IPS-NIHi11 (cell line): ENCODE results near the gene NCS1.

Experiments
- DNase-seq: peaks from one replicate; pipeline ENCODE4 v3.0.0; 2012; ENCODE audit warnings: mixed read lengths, low spot score

Gene NCS1

DNA sequence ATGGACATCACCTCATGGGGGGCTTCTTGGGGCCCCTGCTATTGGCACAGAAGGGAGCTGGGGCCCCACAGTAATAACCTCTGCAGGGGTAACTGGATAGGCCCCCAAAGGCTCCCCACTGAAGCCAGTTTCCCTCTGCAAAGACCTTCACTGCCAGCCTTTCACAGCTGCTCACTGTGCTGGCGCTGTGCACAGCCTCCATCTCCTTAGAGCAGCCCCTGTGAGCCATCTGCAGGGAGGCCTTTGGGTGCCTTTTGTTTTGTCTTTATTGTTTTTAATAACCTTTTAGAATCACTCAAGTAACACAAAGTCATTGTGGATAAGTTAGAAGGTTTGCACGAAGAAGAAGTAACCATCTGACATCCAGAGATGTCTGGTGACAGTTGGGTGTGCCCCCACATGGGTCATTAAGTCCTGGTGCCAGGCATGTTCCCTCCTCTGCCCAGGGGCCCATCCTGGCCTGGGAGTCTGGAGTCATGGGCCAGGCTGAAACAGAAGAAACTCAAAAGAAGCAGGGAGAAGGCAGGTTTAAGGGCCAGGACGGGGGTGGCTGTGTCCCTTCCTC, 42.7 kb downstream of the NCS1 start:
- DNase-seq: no peak

DNA sequence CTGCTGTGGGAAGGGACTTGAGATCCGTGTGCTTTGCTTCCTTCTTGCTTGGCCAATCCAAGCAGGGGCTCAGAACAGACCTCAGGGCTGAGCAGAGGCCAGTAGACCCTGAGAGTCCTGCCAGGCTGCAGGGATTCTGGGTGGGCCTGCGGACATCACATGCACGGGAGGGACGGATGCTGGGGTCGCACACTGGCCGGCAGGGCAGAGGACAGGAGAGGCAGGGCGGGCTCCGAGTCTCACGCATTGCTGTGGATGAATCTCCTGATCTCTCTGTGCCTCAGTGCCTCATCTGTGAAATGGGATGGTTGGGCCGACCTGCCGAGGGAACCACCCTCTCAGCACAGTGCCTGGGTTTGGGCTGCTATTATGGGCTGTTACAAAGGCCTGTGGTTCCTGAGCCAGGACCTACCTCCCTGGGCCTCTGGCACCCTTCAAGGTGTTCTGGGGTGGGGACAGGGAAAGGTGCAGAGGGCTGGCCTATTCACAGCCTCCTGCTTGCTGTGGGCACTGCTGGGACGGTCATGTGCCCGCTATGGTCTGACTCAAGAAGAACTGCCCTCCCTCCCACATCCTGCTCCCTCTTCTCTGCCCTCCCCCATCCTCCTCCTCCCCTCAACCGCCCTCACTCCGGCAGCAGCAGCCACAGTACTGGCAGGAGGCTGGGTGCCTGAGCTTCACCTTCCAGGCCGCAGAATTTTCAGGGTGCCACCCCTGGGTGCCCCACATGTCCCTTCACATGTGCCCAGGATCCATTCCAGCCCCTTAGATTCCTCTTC, 43.3 kb downstream of the NCS1 start:
- DNase-seq: no peak

GRCh38 chr9:130217838-130218237, 45.6 kb downstream of the NCS1 start:
- DNase-seq: no peak

DNA sequence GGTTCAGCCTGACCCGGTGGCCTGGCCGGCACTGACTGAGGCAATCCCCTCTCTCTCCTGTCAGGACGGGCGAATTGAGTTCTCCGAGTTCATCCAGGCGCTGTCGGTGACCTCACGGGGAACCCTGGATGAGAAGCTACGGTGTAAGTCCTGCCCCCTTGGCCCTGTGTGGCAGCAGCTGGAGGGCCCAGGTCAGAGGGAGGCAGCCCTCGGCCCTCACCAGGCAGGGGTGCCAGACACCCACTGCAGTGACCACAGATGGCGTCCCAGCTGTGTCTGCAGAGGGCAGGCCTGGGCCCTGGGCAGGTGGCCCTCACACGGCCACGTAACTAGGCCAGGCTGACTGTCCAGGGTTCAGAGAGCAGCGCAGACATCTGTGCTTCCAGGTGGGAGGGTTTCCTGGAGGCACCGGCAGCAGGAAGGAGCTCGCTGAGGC, 47.5 kb downstream of the NCS1 start:
- no peak for DNase-seq

DNA sequence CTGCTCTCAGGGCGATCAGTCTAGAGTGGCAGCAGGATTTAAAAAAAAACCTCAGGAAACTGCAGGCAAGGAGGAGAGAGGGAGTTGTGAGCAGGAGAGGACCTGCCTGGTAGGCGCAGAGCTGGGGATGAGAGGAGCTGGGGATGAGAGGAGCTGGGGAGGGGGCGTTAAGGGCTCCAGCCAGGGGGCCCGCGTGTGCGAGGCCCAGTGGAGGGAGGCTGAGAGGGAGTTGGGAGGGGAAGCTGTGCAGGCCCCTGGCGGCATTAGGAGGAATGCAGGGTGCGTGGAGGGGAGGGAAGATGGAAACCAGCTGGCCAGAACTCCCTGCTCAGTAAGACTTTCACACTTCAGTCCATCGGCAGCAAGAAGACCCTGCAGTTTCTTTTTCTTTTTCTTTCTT, 48.1 kb downstream of the NCS1 start:
- peak; percentile 58 for DNase-seq

DNA sequence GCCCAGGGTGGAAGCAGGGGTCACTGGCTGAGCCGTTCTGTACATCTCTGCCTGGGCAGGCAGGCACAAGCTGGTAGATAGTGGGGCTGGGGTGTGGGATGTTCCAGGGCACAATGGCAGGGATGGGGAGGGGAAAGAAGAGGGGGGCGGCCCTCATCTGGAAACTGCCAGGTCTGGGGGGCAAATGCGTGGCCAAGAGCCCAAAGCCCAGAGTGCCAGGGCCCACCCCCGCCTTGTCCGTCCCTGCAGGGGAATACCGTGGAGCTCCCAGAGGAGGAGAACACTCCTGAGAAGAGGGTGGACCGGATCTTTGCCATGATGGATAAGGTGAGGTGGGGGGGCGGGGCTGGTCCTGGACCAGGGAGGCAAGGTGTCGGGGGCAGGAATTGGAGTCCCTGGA, 50.6 kb downstream of the NCS1 start:
- no peak for DNase-seq

DNA sequence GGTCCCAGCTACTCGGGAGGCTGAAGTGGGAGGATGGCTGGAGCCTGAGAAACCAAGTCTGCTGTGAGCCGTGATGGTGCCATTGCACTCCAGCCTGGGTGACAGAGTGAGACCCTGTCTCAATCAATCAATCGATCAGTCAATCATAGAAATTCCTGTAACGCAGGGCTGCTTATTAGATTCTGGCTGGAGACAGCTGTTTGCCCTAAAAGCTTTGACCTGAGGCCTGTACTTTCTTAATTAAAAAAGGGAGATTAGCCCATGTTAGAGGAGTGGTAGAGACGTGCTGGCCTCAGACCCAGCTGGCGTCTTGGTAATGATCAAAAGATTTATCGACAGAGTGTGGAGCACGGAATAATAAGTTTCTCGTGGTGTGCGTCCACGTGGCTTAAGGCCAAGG, 52.9 kb downstream of the NCS1 start:
- no peak for DNase-seq

GRCh38 chr9:130225586-130225985, 53.4 kb downstream of the NCS1 start:
- no peak for DNase-seq

- no peak for DNase-seq
Measured at GRCh38 chr9:130226112-130226511, 53.9 kb downstream of the NCS1 start.

GRCh38 chr9:130227833-130228232, 55.6 kb downstream of the NCS1 start:
- DNase-seq: no peak

GRCh38 chr9:130229759-130230158, 57.6 kb downstream of the NCS1 start:
- no peak for DNase-seq

DNA sequence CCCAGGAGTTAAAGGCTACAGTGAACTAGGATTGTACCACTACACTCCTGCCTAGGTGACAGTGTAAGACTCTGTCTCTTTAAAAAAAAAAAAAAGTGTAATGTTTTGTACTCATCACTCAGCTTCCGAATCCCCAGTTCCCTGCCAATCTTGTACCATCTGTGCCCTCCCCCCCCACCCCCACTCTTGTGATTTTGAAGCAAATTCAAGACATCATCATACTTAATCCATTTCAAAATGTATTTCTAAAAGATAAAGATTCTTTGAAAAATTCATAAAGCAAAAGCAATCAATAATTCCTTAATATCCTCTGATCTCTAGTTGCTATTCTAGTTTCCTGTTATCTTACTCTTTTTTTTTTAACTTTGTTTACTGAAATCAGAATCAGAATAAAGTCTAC, 58.4 kb downstream of the NCS1 start:
- DNase-seq: no peak

DNA sequence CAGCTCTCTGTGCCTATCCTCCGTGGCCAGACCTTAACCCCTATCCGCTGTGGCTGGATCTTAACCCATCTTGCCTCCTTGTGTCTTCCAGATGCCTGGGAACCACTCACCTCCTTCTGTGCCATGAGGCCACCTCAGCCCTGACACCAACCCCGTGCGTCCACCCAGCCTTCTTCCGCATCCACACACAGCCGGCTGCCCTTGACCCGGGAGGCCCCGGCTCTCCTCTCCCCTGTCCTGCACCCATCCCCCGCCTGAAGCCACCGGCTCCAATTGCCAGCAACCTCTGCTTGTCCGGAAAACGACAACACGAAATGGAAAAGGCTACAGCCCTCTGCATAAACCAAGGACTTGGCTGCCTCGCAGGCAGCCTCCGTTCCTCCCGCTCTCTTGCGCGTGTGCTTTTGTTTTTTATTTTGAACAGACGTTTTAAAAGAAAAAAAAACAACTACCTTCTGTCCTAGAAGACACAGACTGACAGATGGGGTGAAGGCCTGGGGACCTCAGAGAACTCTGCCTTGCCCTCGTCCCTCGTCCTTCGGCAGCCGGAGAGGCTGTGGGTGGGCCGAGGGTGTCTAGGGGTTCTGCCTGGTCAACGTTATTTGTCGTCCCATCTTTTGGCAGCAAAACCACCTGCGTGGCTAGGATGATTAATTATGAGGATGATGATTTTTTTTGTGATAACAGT, 60.8 kb downstream of the NCS1 start:
- DNase-seq: no peak

DNA sequence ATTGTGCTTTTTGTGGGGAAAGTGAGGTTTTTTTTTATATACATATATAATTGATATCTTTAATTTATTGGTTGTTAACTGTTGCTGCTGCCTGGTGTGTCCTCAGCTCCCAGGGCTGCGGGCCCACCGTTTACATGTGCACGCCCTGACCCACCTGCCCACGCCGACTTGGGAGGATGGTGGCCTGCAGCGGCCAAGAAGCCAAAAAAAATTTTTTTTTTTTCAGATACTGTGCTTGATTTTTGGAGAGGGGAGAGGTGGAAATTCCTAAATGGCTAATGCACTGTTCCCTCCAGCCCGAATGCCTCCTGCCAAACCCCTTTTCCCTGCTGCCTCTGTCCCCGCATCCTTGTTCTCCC, 61.4 kb downstream of the NCS1 start:
- DNase-seq: no peak

- no peak for DNase-seq
Measured at GRCh38 chr9:130234340-130235260, 62.4 kb downstream of the NCS1 start.

DNA sequence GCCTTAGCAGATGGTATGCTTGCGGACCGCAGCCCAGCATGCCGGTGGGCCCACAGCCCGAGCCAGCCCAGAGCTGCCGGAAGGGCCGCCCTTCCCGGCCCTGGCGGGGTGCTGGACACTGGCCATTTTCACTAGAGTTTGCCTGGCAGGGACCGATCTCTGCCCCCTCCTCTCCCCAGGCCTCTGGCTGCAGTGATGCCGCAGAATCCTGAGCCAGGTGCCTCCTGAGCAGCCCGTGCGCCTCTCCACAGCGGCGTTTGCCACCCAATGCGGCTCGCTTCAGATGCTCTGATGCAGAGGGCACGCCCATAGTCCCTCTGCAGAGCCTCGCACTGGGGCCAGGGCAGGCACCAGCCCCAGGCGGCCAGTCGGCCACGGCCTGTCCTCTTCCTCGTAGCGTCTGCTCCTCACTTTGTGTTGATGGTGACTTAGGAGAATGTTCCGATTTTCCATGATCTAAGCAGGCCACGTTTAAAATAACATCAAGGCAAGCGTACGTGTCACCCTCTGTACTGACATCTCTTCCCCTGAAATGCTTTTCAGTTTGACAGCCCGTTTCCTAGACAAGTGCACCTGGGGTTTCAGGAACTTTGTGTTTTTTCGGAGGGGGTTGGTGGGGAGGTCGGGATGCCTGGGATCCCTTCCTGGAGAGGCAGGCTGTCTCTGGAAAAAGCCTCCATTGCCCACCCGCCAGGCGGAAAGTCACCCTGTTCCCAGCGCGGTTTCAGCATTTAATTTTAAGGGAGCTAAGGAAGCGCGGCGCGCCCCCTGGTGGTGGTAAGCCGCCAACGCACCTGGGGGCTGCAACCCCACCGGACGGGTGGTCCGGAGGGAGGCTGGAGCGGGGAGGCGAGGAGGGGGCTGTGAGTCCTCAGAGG, 63.6 kb downstream of the NCS1 start:
- DNase-seq: peak; percentile 88

GRCh38 chr9:130236436-130236985, 64.3 kb downstream of the NCS1 start:
- DNase-seq: no peak

GRCh38 chr9:130237076-130237475, 64.9 kb downstream of the NCS1 start:
- DNase-seq: no peak

DNA sequence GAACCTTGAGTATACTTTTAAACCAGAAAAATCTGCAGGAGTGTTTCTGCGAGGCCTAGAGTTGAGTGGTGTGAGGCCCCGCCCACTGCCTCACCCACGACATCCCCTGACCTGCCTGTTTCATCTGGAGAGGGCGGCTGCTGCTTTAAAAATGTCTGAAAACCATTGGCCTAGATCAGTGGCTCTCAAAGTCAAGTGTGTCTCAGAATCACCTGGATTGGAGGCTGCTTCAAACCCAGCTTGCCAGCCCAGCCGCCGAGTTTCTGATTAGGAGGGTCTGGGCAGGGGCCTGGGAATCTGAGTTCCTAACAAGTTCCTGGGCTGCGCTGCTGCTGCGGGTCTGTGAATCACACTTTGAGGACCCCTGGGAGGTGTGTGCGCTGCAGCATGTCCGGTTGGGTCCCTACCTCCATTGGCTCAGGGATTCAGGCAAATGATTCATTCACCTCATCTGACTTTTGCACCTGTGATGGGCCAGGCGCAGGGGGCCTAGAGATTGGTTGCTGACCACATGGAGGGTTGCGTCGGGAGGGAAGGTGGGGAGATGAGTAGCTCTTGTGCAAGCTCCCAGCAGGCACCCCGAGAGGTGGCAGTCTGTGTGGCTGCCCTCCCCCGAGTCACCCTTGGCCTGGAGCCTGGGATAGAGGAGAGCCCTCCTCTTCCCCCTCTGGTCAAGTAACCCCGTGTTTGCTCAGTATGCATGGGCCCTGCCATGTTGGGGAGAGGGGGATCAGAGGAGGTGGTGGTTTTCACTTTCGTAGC, 65.7 kb downstream of the NCS1 start:
- no peak for DNase-seq

- DNase-seq: no peak
Measured at GRCh38 chr9:130239363-130239695, 67.1 kb downstream of the NCS1 start.
